ENCODE results near the gene TP73. TPM values are rescaled to one million over a fixed set of nuclear protein-coding genes. Genes with fewer than 3 reads are reported as not detected.

Gene TP73
- total RNA-seq, 1 experiment from 2014 or later = 6.9 TPM

- no peak overlapping the region for H3K4me3 ChIP-seq
- H3K27ac ChIP-seq = no peak overlapping the region
- no peak for TF ChIP-seq EZH2 (IDR thresholded peaks at IDR 0.05; ENCODE audit: low read depth)
- no peak for TF ChIP-seq CTCF (conservative IDR thresholded peaks at IDR 0.05)
- H3K4me1 ChIP-seq (replicated peaks; ENCODE audit: insufficient read depth) = no peaks in the 10 kb centered on the region
- no peaks in the 10 kb centered on the region for H4K20me1 ChIP-seq (ENCODE audit: insufficient read depth)
- no peaks in the 10 kb centered on the region for H3F3A ChIP-seq (ENCODE audit: insufficient read depth, low read depth)
- DNase-seq = peak in 1 of 2 experiments; percentile 30
- no peak overlapping the region for H2AFZ ChIP-seq
- H3K9me3 ChIP-seq (ENCODE audit: insufficient read depth, low read depth) = no peaks in the 10 kb centered on the region
- BruUV-seq (replicated peaks) = no TSS peak
- ChIA-PET CTCF (interaction anchor here (0.6 kb wide), 1 partner anchor 27 kb away, joined by 4 read pairs; no protein-coding TSS in a partner anchor), POLR2A (ENCODE audit: unreplicated experiment) (no interaction called here)
- H3K27me3 ChIP-seq (ENCODE audit: insufficient read depth, low read depth) = peaks cover 18% of the 10 kb centered on the region; the same call in 1 of the 2 replicates
- intact Hi-C loops (cut with micrococcal nuclease; ENCODE audit: unreplicated experiment) = no loop called here
- H3K9me2 ChIP-seq (ENCODE audit: insufficient read depth) = no peaks in the 10 kb centered on the region
- no peaks in the 10 kb centered on the region for H3K36me3 ChIP-seq (ENCODE audit: low read depth)
- no peaks in the 10 kb centered on the region for H3K79me2 ChIP-seq (ENCODE audit: low read depth)
- H3K4me2 ChIP-seq = no peak overlapping the region
These were observed 28.3 kb downstream of the TP73 start for GRCh38 chr1:3680488-3681230.

GRCh38 chr1:3681231-3681897 lies 29.0 kb downstream of the TP73 start:
- Histone ChIP-seq H3F3A (ENCODE audit: insufficient read depth, low read depth) (no peaks in the 10 kb centered on the region), H3K4me1 (replicated peaks; ENCODE audit: insufficient read depth) (no peaks in the 10 kb centered on the region), H4K20me1 (ENCODE audit: insufficient read depth) (no peaks in the 10 kb centered on the region), H3K27ac (no peak overlapping the region), H3K9me2 (ENCODE audit: insufficient read depth) (no peaks in the 10 kb centered on the region), H3K27me3 (ENCODE audit: insufficient read depth, low read depth) (peaks cover 22% of the 10 kb centered on the region; the same call in 1 of the 2 replicates), H3K36me3 (ENCODE audit: low read depth) (no peaks in the 10 kb centered on the region), H3K4me3 (no peak overlapping the region), H3K79me2 (ENCODE audit: low read depth) (no peaks in the 10 kb centered on the region), H2AFZ (no peak overlapping the region), H3K4me2 (no peak overlapping the region), H3K9me3 (ENCODE audit: insufficient read depth, low read depth) (no peaks in the 10 kb centered on the region)
- no TSS peak for BruUV-seq (replicated peaks)
- intact Hi-C loops (cut with micrococcal nuclease; ENCODE audit: unreplicated experiment) = no loop called here
- ChIA-PET POLR2A (ENCODE audit: unreplicated experiment) (no interaction called here), CTCF (interaction anchor here (0.6 kb wide), 1 partner anchor 28 kb away, joined by 4 read pairs; no protein-coding TSS in a partner anchor)
- TF ChIP-seq CTCF (conservative IDR thresholded peaks at IDR 0.05) = no peak
- TF ChIP-seq EZH2 (IDR thresholded peaks at IDR 0.05; ENCODE audit: low read depth) = no peak
- DNase-seq = peak in 1 of 2 experiments; percentile 9

GRCh38 chr1:3681898-3682806 lies 29.8 kb downstream of the TP73 start:
- H3K4me3 ChIP-seq = no peak overlapping the region
- no peaks in the 10 kb centered on the region for H3K36me3 ChIP-seq (ENCODE audit: low read depth)
- no peaks in the 10 kb centered on the region for H3K4me1 ChIP-seq (replicated peaks; ENCODE audit: insufficient read depth)
- H2AFZ ChIP-seq = no peak overlapping the region
- no peak for TF ChIP-seq CTCF (conservative IDR thresholded peaks at IDR 0.05)
- TF ChIP-seq EZH2 (IDR thresholded peaks at IDR 0.05; ENCODE audit: low read depth) = no peak
- BruUV-seq (replicated peaks) = no TSS peak
- ChIA-PET CTCF (no interaction called here), POLR2A (ENCODE audit: unreplicated experiment) (interaction anchor here (0.6 kb wide), 1 partner anchor 9 kb away, joined by 3 read pairs; no protein-coding TSS in a partner anchor)
- peaks cover 26% of the 10 kb centered on the region; the same call in 1 of the 2 replicates for H3K27me3 ChIP-seq (ENCODE audit: insufficient read depth, low read depth)
- intact Hi-C loops (cut with micrococcal nuclease; ENCODE audit: unreplicated experiment) = no loop called here
- H3K4me2 ChIP-seq = no peak overlapping the region
- no peaks in the 10 kb centered on the region for H4K20me1 ChIP-seq (ENCODE audit: insufficient read depth)
- no peaks in the 10 kb centered on the region for H3F3A ChIP-seq (ENCODE audit: insufficient read depth, low read depth)
- no peak for DNase-seq
- no peaks in the 10 kb centered on the region for H3K9me3 ChIP-seq (ENCODE audit: insufficient read depth, low read depth)
- no peaks in the 10 kb centered on the region for H3K9me2 ChIP-seq (ENCODE audit: insufficient read depth)
- no peak overlapping the region for H3K27ac ChIP-seq
- H3K79me2 ChIP-seq (ENCODE audit: low read depth) = no peaks in the 10 kb centered on the region
